Left cardiac atrium (tissue), 4 donors: Measurements from ENCODE around the gene PDLIM3. TPM values are rescaled to one million over a fixed set of nuclear protein-coding genes. Genes with fewer than 3 reads are reported as not detected.
A peak's percentile ranks its signal among the peaks of the same experiment; 100 is the strongest.

Experiments used
- ATAC-seq, 2 donors: fragments of 200-7000 bp; cut with Tn5 transposase; one replicate each; pipeline ENCODE4 v1.9.1; 2020; ENCODE audit warnings: mild to moderate bottlenecking in 2 of 2, moderate library complexity in 2 of 2
- DNase-seq: peaks from one replicate; pipeline ENCODE4 v3.0.0-alpha.2; 2020
- intact Hi-C, 2 donors: fragments of 100-400 bp; cut with DNase I; formaldehyde crosslinking; loops; one replicate each; pipeline versions ENCODE4 v1.14.1 to v1.15.1; 2022 to 2023
- total RNA-seq, 2 donors: library from RNA; stranded (reverse); fragmentation: NEBNext Ultra II Directional; extraction: Animal tissue kit (Norgen Biotek cat#: 25700); gene quantifications; one replicate each; pipeline ENCODE4 v1.2.1, GENCODE V29; 2021
- donor health status: DM: no; HTN: yes; CAD: no.
- donor health status: DM: no; HTN: yes; CAD: no; lungs with severe emphysema.
- donor health status: DM: yes; HTN: yes; CAD: no.
- donor health status: Dilated cardiomyopathy.

Gene PDLIM3
- total RNA-seq, 2 donors from 2014 or later, result 319 to 692 TPM

DNA sequence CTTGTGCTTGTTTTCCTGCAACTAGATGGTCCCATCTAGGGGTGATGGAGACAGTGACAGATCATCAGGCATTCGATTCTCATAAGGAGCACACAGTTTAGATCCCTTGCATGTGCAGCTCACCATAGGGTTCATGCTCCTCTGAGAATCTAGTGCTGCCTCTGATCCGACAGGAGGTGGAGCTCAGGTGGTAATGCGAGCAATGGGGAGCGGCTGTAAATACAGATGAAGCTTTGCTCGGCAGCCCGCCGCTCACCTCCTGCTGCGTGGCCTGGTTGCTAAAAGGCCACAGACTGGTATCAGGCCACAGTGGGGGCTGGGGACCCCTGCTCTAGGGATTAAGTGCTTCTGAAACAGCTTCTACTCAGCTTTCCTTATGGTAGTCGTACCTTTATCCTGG is 35.3 kb downstream of the PDLIM3 start:
- peak in 1 of 2 donors; percentile 2 for ATAC-seq
- intact Hi-C loops, result no loop called here

DNA sequence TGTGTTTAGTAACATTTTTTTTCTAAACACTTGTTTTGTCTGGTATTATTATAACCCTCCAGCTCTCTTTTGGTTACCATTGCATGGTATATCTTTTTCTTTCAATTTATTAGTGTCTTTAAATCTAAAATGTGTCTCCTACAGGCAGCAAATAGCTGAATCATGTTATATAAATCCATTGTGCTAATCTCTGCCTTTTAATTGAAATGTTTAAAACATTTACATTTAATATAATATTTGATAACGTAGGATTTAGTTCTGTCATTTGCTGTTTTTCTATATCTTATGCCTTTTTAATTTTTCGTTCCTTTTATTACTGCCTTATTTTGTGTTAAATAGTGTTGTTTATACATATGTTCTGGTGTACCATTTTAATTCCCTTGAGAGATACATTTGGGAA is 46.7 kb downstream of the PDLIM3 start:
- ATAC-seq (no peak), DNase-seq (no peak)
- intact Hi-C loops, result no loop called here

More for the DNA sequence above, 35.3 kb downstream of the PDLIM3 start:
- DNase-seq, result no peak

DNA sequence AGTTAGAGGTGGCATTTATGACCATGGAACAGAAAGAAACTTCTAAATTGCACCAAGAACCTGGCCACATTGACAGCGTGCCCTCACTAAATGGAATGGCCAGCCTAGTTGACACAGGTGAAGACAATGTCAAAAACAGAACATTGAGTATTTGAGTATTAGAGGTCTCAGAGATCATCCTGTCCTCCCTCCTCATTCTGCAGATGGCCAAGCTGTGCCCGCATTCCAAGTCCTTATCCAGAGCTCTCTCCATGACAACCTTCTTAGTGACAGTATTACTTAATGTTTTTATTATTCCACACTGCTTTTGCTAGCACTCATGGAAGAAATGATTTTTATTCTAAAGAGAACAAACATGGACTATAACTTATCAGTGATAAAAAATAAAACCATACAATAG is 53.9 kb downstream of the PDLIM3 start:
- DNase-seq (no peak), ATAC-seq (no peak)
- intact Hi-C loops, result no loop called here

DNA sequence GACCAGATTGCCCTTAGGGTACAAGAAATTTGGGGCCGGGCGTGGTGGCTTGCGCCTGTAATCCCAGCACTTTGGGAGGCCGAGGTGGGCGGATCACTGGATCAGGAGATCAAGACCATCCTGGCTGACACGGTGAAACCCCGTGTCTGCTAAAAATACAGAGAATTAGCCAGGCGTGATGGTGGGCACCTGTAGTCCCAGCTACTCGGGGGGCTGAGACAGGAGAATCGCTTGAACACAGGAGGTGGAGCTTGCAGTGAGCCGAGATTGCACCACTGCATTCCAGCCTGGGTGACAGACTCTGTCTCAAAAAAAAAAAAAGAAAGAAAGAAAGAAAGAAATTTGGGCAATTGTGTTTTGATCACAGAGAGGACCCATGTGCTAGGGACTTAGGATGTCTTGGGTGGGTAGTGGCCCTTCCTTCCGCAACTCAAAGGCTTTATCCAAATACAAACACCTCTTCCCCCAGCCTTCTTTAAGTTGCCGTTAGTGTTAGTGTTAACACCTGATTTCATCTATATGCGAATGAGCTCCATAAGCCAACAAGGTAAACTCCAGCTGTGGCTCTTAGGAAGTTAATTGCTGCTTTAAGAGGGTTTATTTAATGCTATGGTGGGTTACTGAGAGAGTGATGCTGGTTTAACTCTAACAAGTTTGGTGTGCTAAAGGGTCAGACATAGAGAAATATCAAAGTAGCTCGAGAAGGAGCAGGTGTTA is 55.1 kb downstream of the PDLIM3 start:
- intact Hi-C loops, result no loop called here
- DNase-seq, result no peak
- ATAC-seq, result no peak

DNA sequence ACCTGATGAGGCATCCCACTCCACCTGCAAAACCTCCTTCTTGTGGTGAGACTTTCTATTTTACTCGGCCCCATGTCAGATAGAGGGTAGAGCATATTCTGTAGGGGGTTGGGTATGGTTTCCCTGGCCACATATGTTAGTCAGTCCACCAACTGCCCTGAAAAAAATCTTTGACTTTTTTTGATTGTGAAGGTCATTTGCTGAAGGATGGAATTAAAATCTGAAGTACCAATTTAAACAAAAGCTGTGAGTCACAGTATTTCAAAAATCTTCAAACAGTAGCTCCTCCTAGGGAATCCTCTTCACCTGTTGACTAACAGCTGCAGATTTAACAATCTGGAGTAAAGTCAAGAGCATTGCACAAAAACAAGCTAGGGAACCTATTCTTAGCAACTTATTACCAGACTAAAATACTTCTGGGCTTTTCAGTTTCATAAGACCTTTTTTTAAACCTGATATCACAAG is 55.8 kb downstream of the PDLIM3 start:
- ATAC-seq (peak in 1 of 2 donors; percentile 33), DNase-seq (no peak)
- intact Hi-C loops, result loop anchor here in 1 of 2 donors (10.0 kb wide), 1 partner anchor 555 kb away; no protein-coding TSS in a partner anchor

DNA sequence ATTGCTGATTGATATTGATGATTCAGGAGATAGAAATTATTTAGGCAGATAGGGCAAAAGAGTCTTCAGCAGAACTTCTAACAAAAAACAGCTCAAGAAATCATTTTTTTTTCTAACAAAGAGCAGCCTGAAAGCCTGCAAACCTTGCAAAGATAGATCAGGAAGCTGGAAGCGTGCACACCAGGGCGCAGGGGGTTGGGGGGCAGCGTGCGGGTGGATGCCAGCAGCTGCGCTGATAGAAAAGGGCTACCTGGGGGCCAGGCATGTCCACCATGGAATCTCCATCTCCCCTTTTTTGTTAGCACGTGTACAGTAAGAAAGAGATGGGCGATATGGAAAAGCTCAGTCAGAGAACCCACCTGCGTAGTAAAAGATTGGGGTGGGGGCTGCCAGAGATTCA is 62.1 kb downstream of the PDLIM3 start:
- intact Hi-C loops, result loop anchor here (5.0 to 10.0 kb wide), 2 partner anchors 124 to 562 kb away; no protein-coding TSS in a partner anchor
- DNase-seq (no peak), ATAC-seq (no peak)

DNA sequence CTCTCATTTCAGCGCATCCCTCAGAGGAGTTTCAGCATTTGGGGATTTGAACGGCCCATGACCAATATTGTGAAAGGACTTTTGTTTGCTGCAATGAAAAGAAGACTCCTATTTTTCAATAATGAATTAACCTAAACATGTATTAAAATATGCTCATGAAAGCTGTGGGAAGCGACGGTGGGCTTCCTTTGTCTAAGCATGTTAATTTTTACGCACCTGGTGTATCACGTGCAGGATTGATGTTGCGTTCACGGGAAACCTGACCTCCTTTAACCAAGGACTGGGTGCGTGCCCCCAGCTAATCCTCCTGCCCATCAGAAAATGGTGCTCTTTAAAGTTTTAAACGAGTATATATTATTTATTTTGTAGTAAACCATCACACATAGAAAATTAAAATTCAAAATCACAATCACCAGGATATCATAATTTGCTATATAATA is 63.2 kb downstream of the PDLIM3 start:
- intact Hi-C loops, result loop anchor here (5.0 to 10.0 kb wide), 2 partner anchors 125 to 563 kb away; no protein-coding TSS in a partner anchor
- DNase-seq (no peak), ATAC-seq (no peak)

DNA sequence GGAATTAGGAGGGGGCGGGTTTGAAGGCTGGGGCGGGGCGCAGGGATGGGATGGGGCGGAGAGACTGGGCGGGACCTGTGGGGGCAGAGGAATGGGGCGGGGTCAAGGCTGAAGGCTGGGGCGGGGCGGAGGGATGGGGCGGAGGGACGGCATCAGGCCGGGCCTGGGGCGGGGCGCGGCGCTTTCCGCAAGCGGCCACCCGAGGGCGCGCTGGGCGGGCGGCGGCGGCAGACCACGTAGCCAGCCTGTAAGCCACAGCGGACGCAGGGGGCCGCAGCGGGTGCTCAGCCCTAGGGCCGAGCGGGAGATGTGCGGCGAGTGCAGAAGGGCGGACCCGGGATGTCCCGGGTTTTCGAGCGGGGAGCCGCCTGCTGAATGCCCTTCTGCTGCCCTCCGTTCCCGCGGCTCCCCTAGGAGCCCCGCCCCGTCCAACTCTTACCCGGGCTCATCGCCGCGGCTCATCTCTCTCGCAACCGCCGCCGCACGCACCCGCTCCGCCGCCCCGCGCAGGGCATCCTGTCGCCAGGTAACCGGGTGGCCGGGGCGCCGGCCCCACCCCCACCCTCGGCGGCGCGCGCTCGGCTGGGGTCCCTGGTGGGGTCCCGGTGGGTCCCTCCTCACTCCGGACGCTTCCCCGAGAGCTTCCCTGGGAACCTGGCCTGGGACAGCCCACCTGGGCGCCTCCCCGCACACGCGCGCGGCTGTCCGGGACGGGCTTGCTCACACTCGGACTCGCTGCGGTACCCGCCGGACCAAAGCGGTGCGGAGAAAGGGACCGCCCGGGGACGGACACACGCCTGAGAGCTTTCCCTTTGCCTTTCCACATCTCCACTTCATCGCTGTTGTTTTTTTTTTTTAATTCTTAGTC is 63.8 kb downstream of the PDLIM3 start, which contains the start of gene CCDC110:
Gene CCDC110 (minus strand): TSS at position 499 of the 868 bp plus-strand sequence. CDS start 50 bp downstream, at position 449.
- intact Hi-C loops, result loop anchor here (5.0 to 10.0 kb wide), 2 partner anchors 126 to 563 kb away; no protein-coding TSS in a partner anchor
- DNase-seq (peak; percentile 95), ATAC-seq (peak; percentile 99)

DNA sequence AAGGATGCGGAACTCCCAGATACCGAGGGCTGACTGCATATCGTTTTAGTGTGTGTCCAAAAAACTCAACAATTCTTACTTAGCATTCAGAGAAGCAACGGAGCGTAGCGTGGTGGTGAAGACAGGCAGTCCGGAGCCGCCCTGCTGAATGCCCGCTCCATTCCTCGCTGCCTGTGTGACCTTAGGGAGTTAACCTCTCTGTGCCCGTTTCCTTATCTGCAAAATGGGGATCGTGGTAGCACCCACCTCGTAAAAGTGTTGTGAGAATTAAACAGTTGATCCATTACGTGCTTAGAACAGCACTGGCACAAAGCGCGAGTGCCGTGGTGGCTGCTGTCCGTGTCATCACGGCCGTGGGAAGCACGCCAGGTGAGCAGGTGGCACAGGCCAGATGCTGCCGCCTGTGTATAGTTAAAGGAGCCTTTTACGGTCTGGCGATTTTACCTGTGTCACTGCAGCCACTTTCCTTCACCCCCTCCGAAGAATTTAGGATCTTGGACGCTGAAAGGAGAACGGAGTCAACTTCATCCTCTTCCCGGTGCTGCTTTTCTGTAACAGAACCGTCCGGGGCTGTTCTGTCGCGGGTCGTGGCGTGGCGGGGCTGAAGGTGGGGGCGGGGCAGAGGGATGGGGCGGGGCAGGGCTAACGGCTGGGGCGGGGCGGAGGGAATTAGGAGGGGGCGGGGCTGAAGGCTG is 64.7 kb downstream of the PDLIM3 start:
- intact Hi-C loops, result loop anchor here (5.0 to 10.0 kb wide), 2 partner anchors 127 to 564 kb away; no protein-coding TSS in a partner anchor
- ATAC-seq, result peak in 1 of 2 donors; percentile 4

DNA sequence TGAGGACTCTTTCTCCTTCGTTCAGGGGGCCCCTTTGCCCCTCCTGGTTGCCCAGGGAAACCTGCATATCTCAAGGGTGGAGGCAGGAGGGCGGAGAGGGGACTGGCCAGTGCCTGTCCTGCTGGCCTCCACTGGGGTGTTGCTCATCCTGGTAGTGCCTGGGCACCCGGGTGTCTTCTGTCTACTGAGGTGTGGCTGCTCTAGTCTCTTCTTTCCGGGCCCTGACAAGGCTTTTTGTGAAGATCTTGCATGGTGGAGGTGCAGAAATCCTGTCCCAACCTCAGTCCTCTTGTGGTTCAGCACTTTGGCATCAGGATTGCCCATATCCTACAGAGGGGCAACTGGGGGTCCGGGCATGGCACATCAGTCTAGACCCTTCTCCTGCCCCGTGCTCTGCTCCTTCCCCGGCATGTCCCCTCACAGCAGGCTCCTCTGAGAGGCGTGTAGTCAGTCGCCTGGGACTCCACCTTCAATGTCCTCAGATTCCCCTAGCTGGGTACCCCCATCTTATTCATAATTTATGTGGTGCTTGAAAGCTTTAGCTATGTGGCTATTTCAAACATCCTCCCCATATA is 65.6 kb downstream of the PDLIM3 start:
- intact Hi-C loops, result loop anchor here (5.0 to 10.0 kb wide), 3 partner anchors 42 to 565 kb away; partner anchors contain the start of gene UFSP2 (in 1 of the 2)
- ATAC-seq (no peak), DNase-seq (peak; percentile 27)

More for the DNA sequence above, 64.7 kb downstream of the PDLIM3 start:
- peak; percentile 66 for DNase-seq

DNA sequence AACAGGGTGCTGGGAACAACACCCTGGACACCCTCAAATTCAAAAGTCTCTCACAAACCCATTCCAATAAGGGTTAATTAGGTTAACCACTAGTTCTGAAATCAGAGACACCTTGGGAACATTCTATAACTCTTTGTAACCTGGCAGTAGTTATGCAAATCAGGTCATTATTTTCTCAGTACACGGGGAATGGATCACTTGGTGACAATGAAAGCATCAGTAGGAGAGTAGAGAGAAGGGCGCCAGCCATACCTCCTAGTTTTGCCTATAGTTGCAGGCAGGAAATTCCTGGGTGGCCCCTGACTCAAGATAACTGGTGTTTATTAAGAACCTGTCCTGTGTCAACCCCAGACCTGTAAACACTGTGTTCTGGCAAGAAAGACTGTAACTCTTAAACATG is 66.3 kb downstream of the PDLIM3 start:
- DNase-seq, result no peak
- intact Hi-C loops, result loop anchor here in 1 of 2 donors (5.0 kb wide), 1 partner anchor 42 kb away; the partner anchor contains the start of gene UFSP2
- no peak for ATAC-seq

DNA sequence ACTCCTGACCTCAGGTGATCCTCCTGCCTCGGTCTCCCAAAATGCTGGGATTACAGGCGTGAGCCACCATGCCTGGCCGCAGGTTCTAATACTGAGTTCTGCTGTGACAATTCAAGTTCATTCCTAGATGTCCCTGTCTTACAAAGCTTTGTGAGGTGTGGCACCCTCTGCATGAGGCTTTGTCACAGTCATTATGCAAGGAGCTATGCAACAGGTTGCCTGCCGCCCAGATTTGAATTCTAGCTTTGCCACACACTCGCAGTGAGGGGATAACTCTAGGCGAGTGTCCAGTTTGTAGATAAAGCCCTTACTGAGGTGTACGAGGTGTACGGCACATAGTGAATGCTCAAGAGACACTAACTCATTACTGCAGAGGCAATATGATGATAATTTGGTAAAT is 67.3 kb downstream of the PDLIM3 start:
- intact Hi-C loops, result loop anchor here in 1 of 2 donors (5.0 kb wide), 1 partner anchor 41 kb away; the partner anchor contains the start of gene UFSP2
- DNase-seq (no peak), ATAC-seq (no peak)

DNA sequence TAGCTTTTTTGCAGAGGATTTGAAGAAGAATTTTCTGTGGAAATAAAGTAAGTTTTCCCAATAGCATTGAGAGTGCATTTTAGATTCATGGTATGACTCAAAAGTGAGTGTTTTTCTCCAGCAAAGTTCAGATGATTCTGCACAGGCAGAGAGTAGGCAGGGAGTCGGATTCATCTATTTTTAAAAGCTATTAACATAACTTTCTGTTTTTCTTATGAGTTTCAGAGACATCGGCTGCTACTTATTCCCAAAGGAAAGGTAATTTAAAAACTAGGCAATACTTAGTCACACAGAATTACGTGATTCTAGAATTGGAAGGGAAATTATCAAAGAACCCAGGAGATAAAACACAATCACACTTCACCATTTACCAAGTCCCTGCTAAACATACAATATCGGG is 68.2 kb downstream of the PDLIM3 start:
- intact Hi-C loops, result loop anchor here in 1 of 2 donors (5.0 kb wide), 1 partner anchor 40 kb away; the partner anchor contains the start of gene UFSP2
- no peak for ATAC-seq
- DNase-seq, result no peak

DNA sequence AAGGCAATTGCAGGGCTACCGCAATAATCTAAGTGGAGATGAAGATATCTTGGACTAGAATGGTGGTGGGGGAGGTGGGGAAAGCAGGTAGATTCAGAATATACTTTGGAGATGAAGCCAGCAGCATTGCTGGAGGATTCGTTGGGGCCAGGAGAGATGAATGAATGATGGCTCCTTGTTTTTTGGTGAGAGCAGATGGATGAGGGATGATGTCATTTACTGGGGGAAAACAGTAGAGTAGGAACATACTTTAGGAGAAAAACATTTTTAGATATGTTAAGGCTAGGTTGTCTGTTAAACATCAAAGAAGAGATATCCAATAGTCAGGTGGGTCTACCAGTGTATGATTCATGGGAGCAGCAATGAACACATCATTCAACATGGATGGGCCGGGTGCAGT is 69.6 kb downstream of the PDLIM3 start:
- intact Hi-C loops, result loop anchor here in 1 of 2 donors (5.0 kb wide), 1 partner anchor 38 kb away; the partner anchor contains the start of gene UFSP2
- no peak for ATAC-seq
- no peak for DNase-seq

DNA sequence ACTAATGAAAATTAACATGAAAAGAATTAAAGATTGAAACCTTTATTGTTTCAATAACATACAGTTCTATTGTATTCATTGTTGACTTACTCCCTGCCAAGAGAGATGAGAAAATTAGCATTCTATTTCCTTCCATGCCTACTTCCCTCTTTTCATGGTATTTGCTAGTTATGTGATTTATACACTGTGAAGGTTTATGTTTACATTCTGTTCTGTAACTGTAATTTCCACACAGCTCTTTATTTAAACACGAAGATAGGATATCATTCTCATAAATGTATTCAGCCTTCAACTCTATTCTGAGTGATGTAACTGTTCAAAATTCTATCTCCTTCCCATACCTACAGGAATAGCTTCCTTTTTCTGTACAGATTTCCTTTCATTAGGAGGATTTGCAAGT is 70.4 kb downstream of the PDLIM3 start:
- DNase-seq (no peak), ATAC-seq (no peak)
- intact Hi-C loops, result loop anchor here in 1 of 2 donors (5.0 kb wide), 1 partner anchor 38 kb away; the partner anchor contains the start of gene UFSP2

DNA sequence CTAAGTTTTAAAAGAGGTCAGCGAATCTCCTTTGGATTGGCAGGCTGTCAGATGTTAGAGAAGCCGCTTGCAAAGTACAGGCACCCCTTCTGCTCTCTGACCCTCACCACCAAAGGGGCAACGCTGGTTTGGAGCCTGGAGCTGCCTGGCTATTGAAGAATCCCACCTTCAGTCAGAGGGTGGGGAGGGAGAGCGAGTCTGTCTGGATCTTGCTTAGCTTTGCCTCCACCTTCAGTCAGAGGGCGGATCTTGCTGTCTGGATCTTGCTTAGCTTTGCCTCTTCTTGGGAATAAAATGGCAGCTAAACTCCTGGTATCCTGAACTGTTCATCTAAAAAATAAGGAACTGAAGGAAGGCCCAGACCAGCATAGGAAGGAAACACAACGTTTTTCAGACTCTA is 71.1 kb downstream of the PDLIM3 start:
- intact Hi-C loops, result no loop called here
- ATAC-seq (no peak), DNase-seq (no peak)

DNA sequence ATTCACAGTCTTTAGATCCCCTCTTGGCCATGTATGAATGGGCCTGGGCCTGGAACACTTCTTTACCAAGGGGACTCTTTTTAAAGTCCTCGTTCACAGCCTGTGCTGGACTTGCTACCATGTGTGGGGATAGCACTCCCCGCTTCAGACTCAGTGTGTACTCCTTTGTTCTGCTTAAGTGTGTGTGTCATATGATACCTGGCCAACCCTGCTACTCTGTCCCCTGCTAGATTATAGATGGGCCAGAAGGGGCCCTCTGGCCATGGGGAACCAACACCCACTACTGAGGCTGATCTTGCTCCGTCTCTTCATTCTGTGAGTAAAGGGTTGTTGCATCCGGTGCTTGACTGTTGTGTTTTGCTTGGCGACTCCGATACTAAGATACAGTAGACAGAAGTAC is 71.8 kb downstream of the PDLIM3 start:
- DNase-seq, result no peak
- ATAC-seq, result peak in 1 of 2 donors; percentile 32
- intact Hi-C loops, result no loop called here

DNA sequence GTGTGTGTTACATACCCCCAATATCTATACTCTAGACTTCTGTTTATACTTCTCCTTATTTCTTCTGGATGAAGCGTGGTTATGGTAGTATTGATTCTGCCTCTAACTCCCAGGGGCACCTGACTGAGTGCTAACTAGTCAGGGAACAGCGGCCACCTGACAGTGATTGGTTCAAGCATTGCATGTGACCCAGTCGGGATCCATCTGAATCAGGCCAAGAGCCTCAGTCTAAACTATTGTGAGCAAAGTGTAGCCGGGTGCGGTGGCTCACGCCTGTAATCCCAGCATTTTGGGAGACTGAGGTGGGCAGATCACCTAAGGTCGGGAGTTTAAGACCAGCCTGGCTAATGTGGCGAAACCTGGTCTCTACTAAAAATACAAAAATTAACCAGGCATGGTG is 73.7 kb downstream of the PDLIM3 start:
- no peak for ATAC-seq
- intact Hi-C loops, result no loop called here
- no peak for DNase-seq
